ENCODE results near the gene PPIB. TPM values are rescaled to one million over a fixed set of nuclear protein-coding genes. Genes with fewer than 3 reads are reported as not detected.

PPIB gene
- total and polyA plus RNA-seq, 2 donors (not counting 1 experiment from before 2014, with no cell fraction given), result 108 to 176 TPM

- Mint-ChIP-seq H3K4me3 (no peak overlapping the region), H3K27ac (no peak overlapping the region), H3K27me3 (no peaks in the 10 kb centered on the region), H3K9me3 (ENCODE audit: insufficient read depth) (no peaks in the 10 kb centered on the region), H3K4me1 (peaks cover 43% of the 10 kb centered on the region)
- intact Hi-C loops (cut with micrococcal nuclease), result no loop called here
- POLR2A ChIA-PET, result interaction anchor here (0.5 kb wide), 1 partner anchor 413 kb away, joined by 3 read pairs; no protein-coding TSS in a partner anchor
- no peak overlapping the region for H3K4me2 ChIP-seq (replicated peaks; ENCODE audit: low read depth, low read length, poor library complexity, severe bottlenecking)
- ATAC-seq (ENCODE audit: low read depth), result no peak
- DNase-seq, result no peak
- no peak overlapping the region for H3K27ac ChIP-seq (ENCODE audit: low read length in 2 of 2)
- TF ChIP-seq CTCF (IDR thresholded peaks at IDR 0.05) (no peak), EZH2 (IDR thresholded peaks at IDR 0.05; ENCODE audit: borderline replicate concordance, insufficient read depth, low read depth, low read length, poor library complexity, severe bottlenecking) (no peak)
- H4K20me1 ChIP-seq (ENCODE audit: control insufficient read depth, insufficient read depth, low read length, poor library complexity, severe bottlenecking), result peaks cover 18% of the 10 kb centered on the region
- H3K4me3 ChIP-seq (ENCODE audit: control extremely low read depth in 1 of 5, extremely low read depth in 1 of 5, insufficient read depth in 1 of 5, low read depth in 2 of 5, low read length in 4 of 5), result no peak overlapping the region
- no peaks in the 10 kb centered on the region for H3K9me3 ChIP-seq (ENCODE audit: control extremely low read depth in 1 of 3, control insufficient read depth in 2 of 3, insufficient read depth in 1 of 3, low read length in 2 of 3)
- H3K36me3 ChIP-seq (replicated peaks in 1 of 2; ENCODE audit: control extremely low read depth in 1 of 2, control insufficient read depth in 1 of 2, extremely low read depth in 1 of 2, insufficient read depth in 2 of 2, low read length in 1 of 2), result peaks cover 1 to 29% of the 10 kb centered on the region in 2 experiments
- peaks cover 27 to 42% of the 10 kb centered on the region in 2 donors for H3K4me1 ChIP-seq (ENCODE audit: control insufficient read depth in 2 of 2, insufficient read depth in 2 of 2, low read length in 2 of 2)
- H3K27me3 ChIP-seq (replicated peaks in 1 of 4; ENCODE audit: control extremely low read depth in 1 of 4, control insufficient read depth in 3 of 4, insufficient read depth in 4 of 4, low read length in 3 of 4), result no peaks in the 10 kb centered on the region
- peaks cover 10% of the 10 kb centered on the region for H3K79me2 ChIP-seq (ENCODE audit: control insufficient read depth, insufficient read depth, low read length)
- no peak overlapping the region for H3K9ac ChIP-seq (ENCODE audit: low read length)
- CTCF ChIA-PET, result interaction anchor here (1.9 to 2.0 kb wide), 2 partner anchors 10 kb away, joined by 6 to 7 read pairs; no protein-coding TSS in a partner anchor
- over 99% methylated on average over 24 of the region's 26 CpGs for WGBS (ENCODE audit: insufficient coverage)
- no peak overlapping the region for H2AFZ ChIP-seq (ENCODE audit: insufficient read depth, low read depth, low read length, poor library complexity, severe bottlenecking)
Measured at GRCh38 chr15:64146885-64147681, 15.7 kb downstream of the PPIB start.

DNA sequence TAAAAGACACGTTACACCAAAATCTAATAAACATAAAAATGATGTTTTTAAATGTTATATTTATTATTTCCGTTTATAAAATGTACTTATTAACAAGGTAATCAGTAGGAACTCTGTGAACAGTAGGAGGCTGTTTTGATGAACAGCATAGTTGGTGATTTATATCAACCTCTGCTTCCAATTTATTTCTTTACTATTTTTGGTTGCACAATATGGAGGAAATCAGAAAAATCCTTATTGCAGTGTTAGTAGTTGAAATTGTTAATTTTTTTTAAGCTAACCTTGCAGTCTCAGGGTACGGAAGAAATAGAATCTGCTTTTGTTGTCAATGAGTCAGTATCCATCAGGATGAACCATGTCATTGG is 16.3 kb downstream of the PPIB start:
- Histone ChIP-seq H3K36me3 (replicated peaks in 1 of 2; ENCODE audit: control extremely low read depth in 1 of 2, control insufficient read depth in 1 of 2, extremely low read depth in 1 of 2, insufficient read depth in 2 of 2, low read length in 1 of 2) (peaks cover 1 to 30% of the 10 kb centered on the region in 2 experiments), H2AFZ (ENCODE audit: insufficient read depth, low read depth, low read length, poor library complexity, severe bottlenecking) (no peak overlapping the region), H3K9ac (ENCODE audit: low read length) (no peak overlapping the region), H4K20me1 (ENCODE audit: control insufficient read depth, insufficient read depth, low read length, poor library complexity, severe bottlenecking) (peaks cover 13% of the 10 kb centered on the region), H3K9me3 (ENCODE audit: control extremely low read depth in 1 of 3, control insufficient read depth in 2 of 3, insufficient read depth in 1 of 3, low read length in 2 of 3) (no peaks in the 10 kb centered on the region), H3K27ac (ENCODE audit: low read length in 2 of 2) (no peak overlapping the region), H3K79me2 (ENCODE audit: control insufficient read depth, insufficient read depth, low read length) (peaks cover 6% of the 10 kb centered on the region), H3K4me1 (ENCODE audit: control insufficient read depth in 2 of 2, insufficient read depth in 2 of 2, low read length in 2 of 2) (peaks cover 27 to 42% of the 10 kb centered on the region in 2 donors), H3K4me2 (replicated peaks; ENCODE audit: low read depth, low read length, poor library complexity, severe bottlenecking) (no peak overlapping the region), H3K4me3 (ENCODE audit: control extremely low read depth in 1 of 5, extremely low read depth in 1 of 5, insufficient read depth in 1 of 5, low read depth in 2 of 5, low read length in 4 of 5) (no peak overlapping the region), H3K27me3 (replicated peaks in 1 of 4; ENCODE audit: control extremely low read depth in 1 of 4, control insufficient read depth in 3 of 4, insufficient read depth in 4 of 4, low read length in 3 of 4) (no peaks in the 10 kb centered on the region)
- intact Hi-C loops (cut with micrococcal nuclease), result no loop called here
- Mint-ChIP-seq H3K9me3 (ENCODE audit: insufficient read depth) (no peaks in the 10 kb centered on the region), H3K27ac (no peak overlapping the region), H3K4me3 (no peak overlapping the region), H3K27me3 (no peaks in the 10 kb centered on the region), H3K4me1 (peaks cover 43% of the 10 kb centered on the region)
- ChIA-PET CTCF (interaction anchor here (1.9 to 2.0 kb wide), 2 partner anchors 9 to 10 kb away, joined by 6 to 7 read pairs; no protein-coding TSS in a partner anchor), POLR2A (interaction anchor here (0.5 kb wide), 1 partner anchor 413 kb away, joined by 3 read pairs; no protein-coding TSS in a partner anchor)
- no peak for DNase-seq
- 100% methylated on average over 1 of the region's 3 CpGs for WGBS (ENCODE audit: insufficient coverage)
- TF ChIP-seq EZH2 (IDR thresholded peaks at IDR 0.05; ENCODE audit: borderline replicate concordance, insufficient read depth, low read depth, low read length, poor library complexity, severe bottlenecking), result no peak
- no peak for TF ChIP-seq CTCF (IDR thresholded peaks at IDR 0.05)
- no peak for ATAC-seq (ENCODE audit: low read depth)

All from B cell (primary cell).